Hepatocyte (in vitro differentiated cells): ENCODE data around the gene TMEM248. TPM values are rescaled to one million over a fixed set of nuclear protein-coding genes. Genes with fewer than 3 reads are reported as not detected.
"Not testable (repeated sequence)": the region's sequence is repeated elsewhere in the genome, so short reads cannot be mapped to it uniquely, and the experiment has no call there.

Experiments
- DNase-seq: peaks from one replicate; pipeline ENCODE4 v3.0.0-alpha.2; 2016; ENCODE audit warnings: low spot score
- H2AFZ ChIP-seq: fragments of 200-600 bp; sonication (generic); 2 replicates; pipeline ENCODE4 v1.6.0; 2016; ENCODE audit warnings: antibody characterized with exemption, mild to moderate bottlenecking
- H3K27ac ChIP-seq: fragments of 200-600 bp; sonication (generic); 2 replicates; pipeline ENCODE4 v1.5.1; 2016; ENCODE audit warnings: mild to moderate bottlenecking
- H3K27me3 ChIP-seq: fragments of 200-600 bp; sonication (generic); 2 replicates; pipeline ENCODE4 v1.6.1; 2016
- H3K36me3 ChIP-seq: fragments of 200-600 bp; sonication (generic); replicated peaks from 2 replicates; pipeline ENCODE4 v1.5.1; 2016; ENCODE audit warnings: low read depth; ENCODE audit not compliant: insufficient read depth
- H3K4me1 ChIP-seq: fragments of 200-600 bp; sonication (generic); 2 replicates; pipeline ENCODE4 v1.5.1; 2016; ENCODE audit warnings: mild to moderate bottlenecking, moderate library complexity; ENCODE audit not compliant: insufficient read depth
- H3K4me2 ChIP-seq: fragments of 200-600 bp; sonication (generic); 2 replicates; pipeline ENCODE4 v1.6.0; 2016
- H3K4me3 ChIP-seq: fragments of 200-600 bp; sonication (generic); 2 replicates; pipeline ENCODE4 v1.5.1; 2016; ENCODE audit warnings: mild to moderate bottlenecking
- H3K79me2 ChIP-seq: fragments of 200-600 bp; sonication (generic); 2 replicates; pipeline ENCODE4 v1.6.0; 2017; ENCODE audit warnings: mild to moderate bottlenecking
- H3K9me2 ChIP-seq: fragments of 200-600 bp; sonication (generic); replicated peaks from 2 replicates; pipeline ENCODE4 v1.6.0; 2017; ENCODE audit warnings: mild to moderate bottlenecking; ENCODE audit not compliant: insufficient read depth
- H3K9me3 ChIP-seq: fragments of 200-600 bp; sonication (generic); 2 replicates; pipeline ENCODE4 v1.5.1; 2016; ENCODE audit warnings: low read depth, mild to moderate bottlenecking
- H4K20me1 ChIP-seq: fragments of 200-600 bp; sonication (generic); 2 replicates; pipeline ENCODE4 v1.6.0; 2016; ENCODE audit warnings: mild to moderate bottlenecking; ENCODE audit not compliant: insufficient read depth, poor library complexity, severe bottlenecking
- CTCF ChIP-seq: fragments of 200-600 bp; sonication (generic); IDR thresholded peaks from 2 replicates; pipeline ENCODE4 v1.5.1; 2016; ENCODE audit warnings: antibody characterized with exemption, mild to moderate bottlenecking; ENCODE audit not compliant: poor library complexity
- EZH2 ChIP-seq: fragments of 200-600 bp; sonication (generic); IDR thresholded peaks from 2 replicates; pipeline ENCODE4 v1.6.1; 2016; ENCODE audit warnings: antibody characterized with exemption, mild to moderate bottlenecking, borderline replicate concordance
- EZH2phosphoT487 ChIP-seq: fragments of 200-600 bp; sonication (generic); IDR thresholded peaks from one replicate; pipeline ENCODE4 v1.6.1; 2018; ENCODE audit warnings: antibody characterized with exemption, mild to moderate bottlenecking, low read depth, moderate library complexity; ENCODE audit not compliant: unreplicated experiment, severe bottlenecking
- WGBS: methylation state at CpG from one replicate; pipeline ENCODE4 v1.1.6; 2016; ENCODE audit warnings: low lambda C conversion rate; ENCODE audit errors: missing lambda C conversion rate; 5-methylcytosine and 5-hydroxymethylcytosine counted together
- polyA plus RNA-seq: library from polyadenylated mRNA; unstranded; fragments of >200 nt; fragmentation: Nextera tagmentation; extraction: Ambion mirVana; gene quantifications from 2 replicates; pipeline ENCODE4 v1.2.1, GENCODE V29; 2016
- total RNA-seq: library from RNA; depleted of rRNA; stranded (reverse); fragments of >200 nt; gene quantifications from 2 replicates; pipeline ENCODE4 v1.2.3, GENCODE V29; 2014

TMEM248 gene
- total RNA-seq = 80.3 and 82.2 TPM in 2 replicates
- 86.9 and 91.5 TPM in 2 replicates for polyA plus RNA-seq

GRCh38 chr7:66920769-66921395 is at the start of gene TMEM248:
Gene TMEM248, plus strand, starts transcription at chr7:66921225. Its CDS starts 20,641 bp downstream, at chr7:66941866.
- no peaks in the 10 kb centered on the region for H3K9me2 ChIP-seq
- H3K27me3 ChIP-seq = no peaks in the 10 kb centered on the region
- DNase-seq = peak; percentile 91
- peak within 1 kb of the TSS; percentile 26 for H3K4me3 ChIP-seq
- no peaks in the 10 kb centered on the region for H3K9me3 ChIP-seq
- H3K36me3 ChIP-seq = no peaks in the 10 kb centered on the region
- peak within 1 kb of the TSS; percentile 55 for H2AFZ ChIP-seq
- peak within 1 kb of the TSS; percentile 81 for H3K4me2 ChIP-seq
- peaks cover 10% of the 10 kb centered on the region for H4K20me1 ChIP-seq
- WGBS = 4% methylated on average over 60 of the region's 67 CpGs
- peaks cover 45% of the 10 kb centered on the region for H3K79me2 ChIP-seq
- H3K4me1 ChIP-seq = peaks cover 12% of the 10 kb centered on the region
- peak within 1 kb of the TSS; percentile 73 for H3K27ac ChIP-seq
- TF ChIP-seq EZH2phosphoT487 (no peak), EZH2 (no peak), CTCF (no peak)

- Histone ChIP-seq H3K9me2 (no peaks in the 10 kb centered on the region), H3K4me1 (no peaks in the 10 kb centered on the region), H3K27ac (no peak overlapping the region), H3K4me2 (no peak overlapping the region), H2AFZ (no peak overlapping the region), H3K79me2 (no peaks in the 10 kb centered on the region), H4K20me1 (no peaks in the 10 kb centered on the region), H3K36me3 (no peaks in the 10 kb centered on the region), H3K4me3 (no peak overlapping the region), H3K27me3 (no peaks in the 10 kb centered on the region), H3K9me3 (no peaks in the 10 kb centered on the region)
- no peak for DNase-seq
- no peak for TF ChIP-seq CTCF
- no peak for TF ChIP-seq EZH2phosphoT487
- TF ChIP-seq EZH2 = no peak
- WGBS = 91% methylated on average over 3 of the region's 3 CpGs
Measured at GRCh38 chr7:66873476-66873875, 47.5 kb upstream of the TMEM248 start.

GRCh38 chr7:66877577-66878300 is 43.3 kb upstream of the TMEM248 start:
- no peaks in the 10 kb centered on the region for H3K9me2 ChIP-seq
- no peaks in the 10 kb centered on the region for H3K79me2 ChIP-seq
- no peaks in the 10 kb centered on the region for H3K4me1 ChIP-seq
- no peaks in the 10 kb centered on the region for H3K36me3 ChIP-seq
- DNase-seq = no peak
- H3K27ac ChIP-seq = no peak overlapping the region
- TF ChIP-seq EZH2 (no peak), CTCF (no peak), EZH2phosphoT487 (no peak)
- 89% methylated on average over 1 of the region's 1 CpG for WGBS
- H2AFZ ChIP-seq = no peak overlapping the region
- no peak overlapping the region for H3K4me2 ChIP-seq
- H3K4me3 ChIP-seq = no peak overlapping the region
- no peaks in the 10 kb centered on the region for H3K27me3 ChIP-seq
- H4K20me1 ChIP-seq = no peaks in the 10 kb centered on the region
- H3K9me3 ChIP-seq = no peaks in the 10 kb centered on the region

- 93% methylated on average over 7 of the region's 7 CpGs for WGBS
Measured at GRCh38 chr7:66878301-66878685, 42.7 kb upstream of the TMEM248 start.

More at GRCh38 chr7:66878301-66878685, 42.7 kb upstream of the TMEM248 start:
- H3K4me2 ChIP-seq, H2AFZ ChIP-seq, H3K36me3 ChIP-seq, H3K27ac ChIP-seq, H3K27me3 ChIP-seq, H4K20me1 ChIP-seq, H3K9me2 ChIP-seq, H3K79me2 ChIP-seq, DNase-seq, H3K4me1 ChIP-seq, H3K9me3 ChIP-seq, H3K4me3 ChIP-seq: not testable (repeated sequence)
